Kidney glomerular epithelial cell (primary cell): ENCODE data around the gene SECISBP2L.

ENCODE experiments used
- DNase-seq: peaks from one replicate; lab custom pipeline; 2025; lab: John Stamatoyannopoulos, UW

The SECISBP2L gene

GRCh38 chr15:49058559-49058958 lies 12.3 kb upstream of the SECISBP2L start:
- no peak for DNase-seq

DNA sequence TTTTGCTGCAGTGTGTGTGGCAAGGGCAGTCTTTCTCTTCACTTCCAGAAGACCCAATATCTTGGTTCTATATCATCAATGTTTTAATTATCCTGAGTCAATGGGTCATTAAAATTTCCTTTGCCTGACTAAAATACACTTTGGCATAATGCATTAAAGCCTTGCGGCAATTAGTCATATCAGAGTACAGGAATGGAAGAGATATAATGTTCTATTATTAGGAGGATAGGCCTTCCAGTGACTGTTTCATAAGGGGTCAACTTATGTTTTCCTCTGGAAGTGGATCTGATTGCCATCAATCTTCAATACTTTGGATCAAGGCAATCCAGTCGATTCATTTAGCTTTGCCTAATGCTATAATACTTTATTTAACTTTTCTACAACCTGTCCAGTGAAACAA lies 9.4 kb upstream of the SECISBP2L start:
- DNase-seq = no peak

DNA sequence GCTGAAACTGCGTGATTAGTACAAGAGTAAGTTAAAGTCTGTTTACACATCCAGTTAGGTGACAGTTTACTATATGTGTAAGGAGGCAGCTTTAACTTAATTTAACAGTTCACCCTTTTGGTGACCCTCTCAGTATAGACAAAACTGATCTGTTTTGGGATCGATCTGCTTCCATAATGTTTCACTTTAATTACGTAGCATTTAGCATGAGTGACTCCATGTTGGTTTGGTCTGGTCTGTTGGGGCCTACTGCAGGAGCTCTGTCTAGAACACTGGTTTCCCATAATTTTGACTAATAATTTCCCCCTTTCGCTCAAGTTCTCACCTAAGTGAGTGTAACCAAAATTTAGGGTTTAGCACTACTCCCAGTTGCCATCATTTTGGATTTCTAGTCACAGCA lies 6.4 kb upstream of the SECISBP2L start:
- no peak for DNase-seq

GRCh38 chr15:49047456-49047855 lies 1.2 kb upstream of the SECISBP2L start:
- no peak for DNase-seq

DNA sequence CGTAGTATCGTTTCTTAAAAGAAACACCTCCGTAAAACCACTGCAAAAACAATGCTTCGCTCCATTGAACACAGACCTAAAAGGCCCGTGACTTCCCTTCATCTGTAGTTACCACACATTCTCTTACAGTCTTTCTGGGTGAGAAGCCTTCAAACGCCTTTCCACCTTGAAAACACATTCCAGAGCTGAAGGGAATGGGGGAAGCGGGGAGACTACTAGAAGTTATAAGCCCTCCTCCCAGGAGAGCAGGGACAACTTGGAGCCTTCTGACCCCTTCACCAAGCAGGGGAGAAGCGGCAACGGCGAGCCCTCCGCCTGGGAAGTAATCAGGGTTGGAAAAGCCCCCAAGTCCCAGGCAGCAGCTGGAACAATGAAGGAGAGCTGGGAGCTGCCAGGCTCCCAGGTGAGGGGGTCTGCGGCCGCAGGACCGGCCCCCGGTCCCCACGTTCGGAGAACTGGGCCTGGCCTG lies 461 bp downstream of the SECISBP2L start:
- DNase-seq = peak; percentile 67

DNA sequence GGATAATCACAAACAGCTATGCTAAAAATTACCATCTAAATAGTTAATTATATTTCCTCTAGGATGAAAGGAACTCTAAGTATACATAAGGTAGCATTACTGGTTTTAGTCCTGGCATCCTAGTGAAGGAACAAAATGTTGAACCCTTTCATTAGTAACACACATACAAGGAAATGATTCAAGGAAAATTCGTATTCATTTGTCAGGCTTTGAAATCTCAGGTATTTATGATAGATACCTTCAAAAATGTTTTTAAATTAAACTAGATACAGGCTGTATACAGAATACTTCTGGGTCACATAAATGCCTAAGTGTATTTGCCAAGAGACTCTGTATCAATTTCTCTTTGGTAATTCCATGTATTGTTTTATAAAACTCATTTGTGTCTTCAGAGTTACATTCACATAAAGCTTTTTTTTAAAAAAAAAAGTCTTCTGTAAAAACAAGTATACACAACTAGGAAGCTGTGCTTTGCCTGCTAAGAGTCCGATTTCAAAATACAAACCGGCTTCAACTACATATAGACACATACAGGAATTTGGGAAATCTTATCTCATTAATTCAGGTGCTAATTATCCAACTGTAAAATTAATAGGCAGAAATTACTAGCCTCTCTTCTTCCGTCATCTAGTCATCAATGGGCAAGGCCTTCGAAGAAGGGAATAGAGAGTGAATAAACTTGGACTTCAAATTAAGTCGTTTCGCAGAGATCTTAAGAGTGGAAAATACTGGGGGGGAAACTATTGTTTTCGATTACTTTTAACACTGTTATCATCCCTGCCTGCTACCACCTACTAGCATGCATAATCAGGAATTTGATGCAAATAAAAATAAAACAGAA lies 1.3 kb downstream of the SECISBP2L start:
- no peak for DNase-seq

GRCh38 chr15:49044002-49044401 lies 2.2 kb downstream of the SECISBP2L start:
- DNase-seq = no peak

DNA sequence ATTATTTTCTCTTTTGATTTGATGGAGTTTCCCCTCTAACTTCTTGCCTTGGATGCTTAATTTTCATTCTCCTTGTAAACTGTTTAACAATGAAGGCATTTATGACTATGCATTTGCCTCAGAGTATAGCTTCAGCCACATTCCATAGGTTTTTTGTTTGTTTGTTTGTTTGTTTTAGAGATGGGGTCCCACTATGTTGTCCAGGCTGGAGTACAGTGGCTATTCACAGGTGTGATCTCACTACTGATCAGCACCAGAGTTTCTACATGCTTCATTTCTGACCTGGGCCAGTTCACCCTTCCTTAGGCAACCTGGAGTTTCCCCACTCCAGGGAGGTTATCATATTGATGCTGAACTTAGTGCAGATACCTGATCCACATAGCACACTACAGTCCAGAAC lies 4.1 kb downstream of the SECISBP2L start:
- DNase-seq = no peak

DNA sequence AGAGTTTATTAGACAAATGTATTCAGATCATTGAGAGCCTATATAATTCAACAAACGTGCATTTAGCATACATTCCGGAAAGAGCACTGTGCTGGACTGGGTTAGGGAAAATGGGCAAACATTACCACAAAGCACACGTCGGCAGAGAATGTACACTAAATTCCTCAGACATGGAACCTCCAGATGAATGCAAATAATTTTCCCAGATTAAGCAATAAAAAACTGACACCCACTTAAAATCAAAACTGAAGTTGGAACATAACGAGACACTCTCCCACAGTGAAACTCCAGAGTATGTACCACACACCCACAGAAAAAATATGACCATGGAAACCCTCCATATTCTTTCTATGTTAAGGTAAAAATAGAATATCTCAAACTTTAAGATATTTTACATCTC lies 4.8 kb downstream of the SECISBP2L start:
- DNase-seq = no peak

DNA sequence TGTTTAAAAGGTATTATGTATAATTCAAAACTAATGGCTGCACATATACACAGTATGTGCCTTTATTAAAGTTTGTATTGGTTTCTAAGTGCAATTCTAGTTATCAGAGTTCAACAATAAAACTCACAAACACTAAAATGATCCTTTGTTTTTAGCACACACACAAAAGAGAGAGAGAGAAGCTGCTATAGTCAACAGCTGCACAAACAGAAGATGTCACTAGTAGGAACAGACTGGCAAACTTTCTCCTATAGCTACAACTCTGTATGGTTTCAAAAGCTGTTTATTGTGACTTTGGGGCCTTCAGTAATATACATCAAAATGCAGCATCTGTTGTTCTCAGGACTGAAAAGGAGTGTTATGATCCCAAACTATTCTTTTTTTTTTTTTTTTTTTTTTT lies 6.1 kb downstream of the SECISBP2L start:
- DNase-seq = no peak

- DNase-seq = no peak
These were observed 7.9 kb downstream of the SECISBP2L start for GRCh38 chr15:49038382-49038781.

DNA sequence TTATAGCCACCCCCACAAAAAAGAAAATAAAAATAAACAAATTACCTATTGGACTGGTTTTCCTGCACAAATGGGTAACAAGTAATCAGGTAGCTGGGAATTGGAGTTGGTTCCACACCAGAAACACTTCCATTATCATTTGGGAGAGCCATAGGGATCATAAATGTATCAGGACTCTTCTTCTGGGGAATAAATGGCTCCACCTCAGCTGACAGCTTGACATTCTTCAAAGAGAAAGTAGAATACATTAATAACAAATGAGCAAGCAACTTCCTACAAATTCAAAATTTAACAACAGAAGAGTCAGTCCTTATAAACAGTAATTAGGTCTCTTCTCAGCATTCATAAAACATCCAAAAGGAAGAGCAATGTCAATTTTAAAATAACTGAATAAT lies 8.7 kb downstream of the SECISBP2L start:
- no peak for DNase-seq

GRCh38 chr15:49036650-49037545 lies 9.3 kb downstream of the SECISBP2L start:
- no peak for DNase-seq

DNA sequence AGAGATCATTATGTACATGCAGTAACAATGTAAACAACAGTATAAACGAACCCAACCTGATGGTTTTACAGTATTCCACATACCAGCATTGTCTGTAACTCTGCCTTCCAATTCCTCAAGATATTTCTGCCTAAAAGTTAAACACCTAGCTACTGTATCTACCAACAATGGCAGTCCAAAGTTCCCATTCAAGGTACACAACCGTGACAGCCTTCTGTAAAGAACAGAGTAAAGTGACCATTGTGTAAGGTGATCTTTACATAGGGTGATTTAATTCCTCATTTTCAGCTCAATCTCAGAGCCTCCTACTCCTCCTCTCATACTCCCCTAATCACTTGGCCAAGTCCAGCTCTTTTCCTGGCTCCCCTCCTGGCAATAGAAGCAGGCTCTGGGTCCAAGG lies 10.4 kb downstream of the SECISBP2L start:
- DNase-seq = no peak

GRCh38 chr15:49032601-49033145 lies 13.6 kb downstream of the SECISBP2L start:
- DNase-seq = no peak

- DNase-seq = peak; percentile 53
These were observed 14.4 kb downstream of the SECISBP2L start for GRCh38 chr15:49031804-49032203.

- no peak for DNase-seq
These were observed 19.5 kb downstream of the SECISBP2L start for GRCh38 chr15:49026700-49027099.

DNA sequence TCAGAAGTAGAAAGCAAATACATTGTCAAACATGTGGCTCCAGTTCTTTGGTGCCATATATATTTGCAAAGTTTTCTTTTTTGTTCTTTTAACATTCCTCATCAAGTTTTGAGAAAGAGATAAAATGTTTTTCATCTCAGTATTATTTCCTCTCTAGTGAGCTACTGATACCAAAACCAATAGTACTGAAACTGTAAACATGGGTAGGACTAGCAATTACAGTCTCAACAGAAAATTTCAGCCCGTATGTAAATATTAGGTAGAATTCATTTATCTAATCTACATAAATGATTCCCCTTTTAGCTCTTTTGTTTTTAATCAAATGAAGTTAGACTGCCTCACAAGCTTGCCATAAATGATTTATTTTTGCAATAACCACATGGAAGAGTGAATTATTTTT lies 21.4 kb downstream of the SECISBP2L start:
- no peak for DNase-seq

DNA sequence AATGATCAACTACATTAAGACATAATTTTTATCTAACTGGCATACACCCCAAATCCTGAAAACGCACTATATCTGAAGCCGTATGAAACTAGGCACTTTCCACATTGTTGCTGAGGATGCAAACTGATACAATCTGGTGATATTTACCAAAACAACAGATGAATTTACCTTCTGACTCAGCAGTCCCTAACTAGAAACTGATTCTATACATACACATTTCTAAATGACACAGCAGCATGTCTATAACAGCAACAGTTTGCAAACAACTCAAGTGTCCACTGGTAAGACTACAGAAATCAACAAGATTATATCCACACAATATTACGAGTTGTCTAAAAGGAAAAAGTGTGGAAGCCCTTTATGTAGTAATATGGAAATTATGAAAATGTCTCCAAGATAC lies 22.9 kb downstream of the SECISBP2L start:
- DNase-seq = no peak

DNA sequence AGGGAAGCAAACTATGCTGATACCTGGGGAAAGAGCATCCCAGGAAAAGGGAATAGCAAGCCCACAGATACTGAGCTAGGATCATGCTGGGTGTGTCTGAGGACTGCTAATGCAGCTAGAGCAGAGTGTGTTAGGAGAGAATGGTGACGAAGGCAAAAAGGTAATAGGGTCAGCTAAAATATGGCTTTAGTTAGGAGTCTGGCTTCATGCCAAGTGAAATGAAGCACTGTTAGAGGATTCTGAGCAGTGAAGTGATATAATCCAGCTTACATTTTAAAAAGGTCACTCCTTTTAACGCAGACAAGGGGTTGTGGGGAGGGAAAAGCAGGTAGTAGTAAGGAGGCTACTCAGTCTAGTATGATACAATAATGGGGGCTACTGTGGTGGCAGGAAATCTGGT lies 30.4 kb downstream of the SECISBP2L start:
- no peak for DNase-seq

GRCh38 chr15:48999314-48999713 lies 46.9 kb downstream of the SECISBP2L start:
- DNase-seq = no peak

- DNase-seq = no peak
These were observed 50.0 kb downstream of the SECISBP2L start for GRCh38 chr15:48996276-48996675.

DNA sequence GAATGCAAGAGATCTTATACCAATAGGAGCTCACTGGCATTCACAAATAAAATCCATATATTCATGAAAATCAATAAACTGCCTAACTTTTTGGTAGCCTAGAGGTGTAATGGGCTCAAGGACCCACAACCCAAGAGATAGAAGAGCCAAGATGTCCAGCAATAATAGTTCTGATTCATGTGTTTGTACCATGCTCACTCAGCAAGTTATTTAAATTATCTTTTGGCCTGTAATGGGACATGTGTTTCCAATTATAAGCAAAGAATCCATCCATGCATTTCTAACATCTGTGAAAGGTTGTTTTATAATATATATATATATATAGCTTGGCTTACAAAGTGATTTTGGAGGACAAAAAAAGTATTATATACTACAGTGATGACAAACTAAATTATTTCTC lies 52.9 kb downstream of the SECISBP2L start:
- DNase-seq = no peak
